ENCODE results near the gene FHOD3. TPM values are rescaled to one million over a fixed set of nuclear protein-coding genes. Genes with fewer than 3 reads are reported as not detected.

Gene FHOD3
- total and polyA plus RNA-seq, 2 of the 4 experiments (the other 2 are of a cell fraction): 14.6 to 16.0 TPM

DNA sequence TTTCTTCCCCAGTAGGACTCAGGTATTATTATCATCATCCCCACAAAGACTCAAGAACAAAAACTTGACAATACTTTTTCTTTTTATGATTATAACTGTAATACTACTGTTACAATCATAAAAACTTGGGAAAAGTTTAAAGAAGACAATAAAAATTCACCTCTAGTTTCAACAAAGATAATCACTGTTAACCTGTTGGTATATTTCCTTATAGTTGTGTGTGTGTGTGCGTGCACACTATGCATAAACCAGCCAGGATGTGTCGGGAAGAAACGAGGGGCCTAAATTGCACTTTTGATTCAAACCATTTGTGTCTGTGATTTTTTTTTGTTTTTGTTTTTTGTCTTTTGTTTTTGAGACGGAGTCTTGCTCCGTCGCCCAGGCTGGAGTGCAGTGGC is 298.3 kb downstream of the FHOD3 start:
- in situ Hi-C loops (cut with MboI; ENCODE audit: low sequenced_read_pairs) (no loop called here), intact Hi-C loops (cut with micrococcal nuclease) (no loop called here), dilution Hi-C loops (cut with HindIII; ENCODE audit: low sequenced_read_pairs, unreplicated experiment) (no loop called here)
- Histone ChIP-seq H3K4ac (ENCODE audit: low read depth, low read length) (no peak overlapping the region), H2BK120ac (ENCODE audit: low read depth, low read length) (no peak overlapping the region), H3K4me2 (ENCODE audit: low read depth, low read length) (no peak overlapping the region), H4K8ac (ENCODE audit: low read depth in 2 of 2, low read length in 2 of 2) (no peak overlapping the region), H3K18ac (ENCODE audit: low read depth, low read length) (no peak overlapping the region), H2AK5ac (ENCODE audit: low read depth, low read length) (no peak overlapping the region), H4K5ac (ENCODE audit: low read depth, low read length) (no peak overlapping the region), H2AK9ac (replicated peaks; ENCODE audit: low read depth, low read length, poor library complexity) (no peak overlapping the region), H3K9me3 (ENCODE audit: control insufficient read depth, insufficient read depth, low read length) (no peaks in the 10 kb centered on the region), H3K9ac (ENCODE audit: low read depth, low read length) (no peak overlapping the region), H2BK20ac (ENCODE audit: low read depth, low read length) (no peak overlapping the region), H2BK15ac (ENCODE audit: low read depth, low read length) (no peak overlapping the region), H3K56ac (ENCODE audit: extremely low read depth, insufficient read depth, low read length) (no peak overlapping the region), H3K4me1 (ENCODE audit: control insufficient read depth, insufficient read depth, low read length) (peaks cover 3% of the 10 kb centered on the region), H3K27me3 (ENCODE audit: control insufficient read depth, insufficient read depth, low read length) (no peaks in the 10 kb centered on the region), H2BK5ac (ENCODE audit: low read depth, low read length, poor library complexity, severe bottlenecking) (no peak overlapping the region), H3K79me1 (ENCODE audit: low read depth in 1 of 2, low read length in 2 of 2) (no peaks in the 10 kb centered on the region), H4K91ac (ENCODE audit: insufficient read depth, low read depth, low read length) (no peak overlapping the region), H3K14ac (replicated peaks; ENCODE audit: low read depth, low read length) (no peak overlapping the region), H3K27ac (ENCODE audit: insufficient read depth, low read length) (no peak overlapping the region), H3K4me3 (ENCODE audit: insufficient read depth, low read depth, low read length) (no peak overlapping the region), H3K36me3 (ENCODE audit: control insufficient read depth, insufficient read depth, low read length) (no peaks in the 10 kb centered on the region), H4K20me1 (ENCODE audit: insufficient read depth, low read length) (no peaks in the 10 kb centered on the region), H3K9me1 (ENCODE audit: insufficient read depth, low read length) (peaks cover 4% of the 10 kb centered on the region), H3K23ac (ENCODE audit: low read depth, low read length) (no peak overlapping the region), H2AFZ (replicated peaks; ENCODE audit: low read length, poor library complexity) (no peak overlapping the region)
- 80% methylated on average over 1 of the region's 6 CpGs; no CpG with 5 or more reads in 1 of the 2 experiments for WGBS, 2 experiments (ENCODE audit: extremely low coverage in 2 of 2, insufficient read length in 1 of 2)
- POLR2A ChIA-PET (ENCODE audit: unreplicated experiment): interaction anchor here (0.6 kb wide), 1 partner anchor 8 kb away, joined by 3 read pairs; no protein-coding TSS in a partner anchor
- CTCF ChIA-PET: no interaction called here
- DNase-seq (no peak), ATAC-seq (ENCODE audit: low read depth) (no peak)
- TF ChIP-seq CTCF (conservative IDR thresholded peaks at IDR 0.05; ENCODE audit: low read depth, low read length) (no peak), CEBPB (IDR thresholded peaks at IDR 0.05; ENCODE audit: low read depth, low read length) (no peak), MAZ (IDR thresholded peaks at IDR 0.05; ENCODE audit: borderline replicate concordance, low read depth, low read length) (no peak), FOS (IDR thresholded peaks at IDR 0.05; ENCODE audit: low read depth, low read length) (no peak), RCOR1 (IDR thresholded peaks at IDR 0.05; ENCODE audit: insufficient replicate concordance, low read length) (no peak), SMC3 (IDR thresholded peaks at IDR 0.05; ENCODE audit: low read depth, low read length) (no peak), RFX5 (IDR thresholded peaks at IDR 0.05; ENCODE audit: low read depth, low read length) (no peak), CHD1 (IDR thresholded peaks at IDR 0.05; ENCODE audit: low read depth, low read length) (no peak), MXI1 (IDR thresholded peaks at IDR 0.05; ENCODE audit: borderline replicate concordance, low read depth, low read length) (no peak), POLR2A (IDR thresholded peaks at IDR 0.05; ENCODE audit: low read depth, low read length) (no peak), MAFK (IDR thresholded peaks at IDR 0.05; ENCODE audit: low read depth, low read length) (no peak)
- no TSS peak for BruUV-seq (replicated peaks)

All from IMR-90 (cell line).